Thoracic aorta (tissue), 2 donors: ENCODE data around the gene SNUPN. TPM values are rescaled to one million over a fixed set of nuclear protein-coding genes. Genes with fewer than 3 reads are reported as not detected.
"Not testable (repeated sequence)": the region's sequence is repeated elsewhere in the genome, so short reads cannot be mapped to it uniquely, and the experiment has no call there.

Experiments
- ATAC-seq: fragments of 150-250 bp; one replicate; pipeline ENCODE4 v1.8.0; 2017; ENCODE audit warnings: low read depth; ENCODE audit not compliant: insufficient number of reproducible peaks, low FRiP score
- DNase-seq: peaks from one replicate; pipeline ENCODE4 v3.0.0-alpha.2; 2020; ENCODE audit warnings: low spot score
- H3K27ac ChIP-seq, 2 donors: fragments of 200-600 bp; sonication (generic); 1 replicate in 1 of 2; 2 replicates in 1 of 2; pipeline ENCODE4 v1.5.1; 2016; ENCODE audit warnings: mild to moderate bottlenecking in 2 of 2, moderate library complexity in 2 of 2
- H3K27me3 ChIP-seq: fragments of 200-600 bp; sonication (generic); replicated peaks from 2 replicates; pipeline ENCODE4 v1.6.0; 2016; ENCODE audit warnings: mild to moderate bottlenecking; ENCODE audit not compliant: insufficient read depth
- H3K36me3 ChIP-seq: fragments of 200-600 bp; sonication (generic); one replicate; pipeline ENCODE4 v1.5.1; 2016
- H3K4me1 ChIP-seq, 2 donors: fragments of 200-600 bp; sonication (generic); 1 replicate in 1 of 2; 2 replicates in 1 of 2; pipeline versions ENCODE4 v1.5.1 to v1.6.0; 2016; ENCODE audit warnings: low read depth in 2 of 2, mild to moderate bottlenecking in 1 of 2; ENCODE audit not compliant: control insufficient read depth in 1 of 2
- H3K4me3 ChIP-seq: fragments of 200-600 bp; sonication (generic); 2 replicates; pipeline ENCODE4 v1.5.1; 2016; ENCODE audit warnings: mild to moderate bottlenecking
- H3K9me3 ChIP-seq: fragments of 200-600 bp; sonication (generic); 2 replicates; pipeline ENCODE4 v1.5.1; 2016
- total RNA-seq, 2 donors: library from RNA; depleted of rRNA; stranded (reverse); fragments of >200 nt; gene quantifications; one replicate each; pipeline versions ENCODE4 v1.1.0 to v1.2.3, GENCODE V29; 2016
- TF ChIP-seq, protein P1 (sequence below): fragments of 200-600 bp; sonication (generic); IDR thresholded peaks from one replicate; pipeline ENCODE4 v1.5.1; 2019; ENCODE audit warnings: antibody characterized with exemption

SNUPN gene
- total RNA-seq, 2 donors from 2014 or later: 5.8 to 16.9 TPM

GRCh38 chr15:75639709-75640482 lies 14.4 kb upstream of the SNUPN start, which contains the start of gene IMP3:
Gene IMP3, minus strand, starts transcription at chr15:75640224. Its CDS starts 56 bp downstream, at chr15:75640168.
- ATAC-seq (peak; percentile 89), DNase-seq (peak; percentile 88)
- no peaks in the 10 kb centered on the region for H3K9me3 ChIP-seq
- peaks cover 17 to 41% of the 10 kb centered on the region in 2 donors for H3K4me1 ChIP-seq
- no peaks in the 10 kb centered on the region for H3K36me3 ChIP-seq
- H3K27me3 ChIP-seq: no peaks in the 10 kb centered on the region
- H3K27ac ChIP-seq: peak within 1 kb of the TSS; percentile 94 to 95
- H3K4me3 ChIP-seq: peak within 1 kb of the TSS; percentile 93
- TF ChIP-seq, protein P1, sequence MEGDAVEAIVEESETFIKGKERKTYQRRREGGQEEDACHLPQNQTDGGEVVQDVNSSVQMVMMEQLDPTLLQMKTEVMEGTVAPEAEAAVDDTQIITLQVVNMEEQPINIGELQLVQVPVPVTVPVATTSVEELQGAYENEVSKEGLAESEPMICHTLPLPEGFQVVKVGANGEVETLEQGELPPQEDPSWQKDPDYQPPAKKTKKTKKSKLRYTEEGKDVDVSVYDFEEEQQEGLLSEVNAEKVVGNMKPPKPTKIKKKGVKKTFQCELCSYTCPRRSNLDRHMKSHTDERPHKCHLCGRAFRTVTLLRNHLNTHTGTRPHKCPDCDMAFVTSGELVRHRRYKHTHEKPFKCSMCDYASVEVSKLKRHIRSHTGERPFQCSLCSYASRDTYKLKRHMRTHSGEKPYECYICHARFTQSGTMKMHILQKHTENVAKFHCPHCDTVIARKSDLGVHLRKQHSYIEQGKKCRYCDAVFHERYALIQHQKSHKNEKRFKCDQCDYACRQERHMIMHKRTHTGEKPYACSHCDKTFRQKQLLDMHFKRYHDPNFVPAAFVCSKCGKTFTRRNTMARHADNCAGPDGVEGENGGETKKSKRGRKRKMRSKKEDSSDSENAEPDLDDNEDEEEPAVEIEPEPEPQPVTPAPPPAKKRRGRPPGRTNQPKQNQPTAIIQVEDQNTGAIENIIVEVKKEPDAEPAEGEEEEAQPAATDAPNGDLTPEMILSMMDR: no peak

DNA sequence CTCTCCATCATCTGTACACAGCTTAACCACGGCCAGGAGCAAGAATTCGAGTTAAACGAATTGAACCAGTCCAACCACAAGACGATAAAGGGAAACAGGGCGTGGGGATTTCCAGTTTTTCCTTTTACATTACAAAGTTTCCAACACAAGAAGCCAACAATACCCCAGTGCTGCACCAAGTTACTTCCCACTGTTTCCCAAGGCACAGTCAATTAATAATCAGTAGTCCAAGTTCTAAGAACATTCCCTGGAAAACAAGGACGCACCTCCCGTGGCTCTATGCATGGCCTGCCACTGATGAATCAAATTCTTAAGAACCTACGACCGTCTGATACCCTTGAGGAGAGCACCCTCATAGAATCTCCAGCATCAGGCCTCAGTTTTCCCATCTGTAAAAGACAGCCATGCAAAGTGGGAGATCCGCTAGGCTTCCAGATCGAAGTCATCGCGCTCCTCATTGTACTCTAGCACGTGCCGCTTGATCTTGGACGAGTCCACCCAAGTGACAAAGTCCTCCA lies 13.7 kb upstream of the SNUPN start:
- DNase-seq (no peak), ATAC-seq (peak; percentile 38)
- H3K27ac ChIP-seq: peak overlapping the region; percentile 94 to 95
- H3K4me3 ChIP-seq: peak overlapping the region; percentile 93
- H3K4me1 ChIP-seq: peaks cover 17 to 41% of the 10 kb centered on the region in 2 donors
- H3K9me3 ChIP-seq: no peaks in the 10 kb centered on the region
- H3K27me3 ChIP-seq: no peaks in the 10 kb centered on the region
- TF ChIP-seq, protein P1: no peak
- H3K36me3 ChIP-seq: no peaks in the 10 kb centered on the region

GRCh38 chr15:75637245-75638009 lies 11.9 kb upstream of the SNUPN start:
- DNase-seq (no peak), ATAC-seq (no peak)
- TF ChIP-seq, protein P1: no peak
- no peaks in the 10 kb centered on the region for H3K9me3 ChIP-seq
- H3K4me3 ChIP-seq: peak overlapping the region; percentile 93
- peak overlapping the region; percentile 63 to 95 for H3K27ac ChIP-seq
- peaks cover 17 to 41% of the 10 kb centered on the region in 2 donors for H3K4me1 ChIP-seq
- no peaks in the 10 kb centered on the region for H3K27me3 ChIP-seq
- H3K36me3 ChIP-seq: no peaks in the 10 kb centered on the region

- Histone ChIP-seq H3K27me3 (no peaks in the 10 kb centered on the region), H3K27ac (no peak overlapping the region), H3K9me3 (no peaks in the 10 kb centered on the region), H3K36me3 (no peaks in the 10 kb centered on the region), H3K4me3 (no peak overlapping the region), H3K4me1 (peaks cover 17 to 41% of the 10 kb centered on the region in 2 donors)
- TF ChIP-seq, protein P1: no peak
- ATAC-seq: no peak
- DNase-seq: no peak
Measured at GRCh38 chr15:75636026-75636425, 10.5 kb upstream of the SNUPN start.

GRCh38 chr15:75633922-75634321 lies 8.4 kb upstream of the SNUPN start:
- H3K4me3 ChIP-seq, H3K36me3 ChIP-seq, H3K9me3 ChIP-seq, H3K27me3 ChIP-seq, ATAC-seq, DNase-seq, H3K27ac ChIP-seq: not testable (repeated sequence)
- H3K4me1 ChIP-seq: peaks cover 17 to 31% of the 10 kb centered on the region in 2 donors
